K562 (cell line): ENCODE results near the gene SERF2. TPM values are rescaled to one million over a fixed set of nuclear protein-coding genes. Genes with fewer than 3 reads are reported as not detected.
A peak's percentile ranks its signal among the peaks of the same experiment; 100 is the strongest.

Experiments used
- CREM ChIP-seq: IDR thresholded peaks from 2 replicates; pipeline ENCODE4 v1.6.1; 2014; ENCODE audit warnings: antibody characterized with exemption, low read depth
- ILK ChIP-seq: fragments of 450-650 bp; IDR thresholded peaks from 2 replicates; pipeline ENCODE4 v1.6.1; 2016; ENCODE audit warnings: missing genetic modification characterization, low read depth, mild to moderate bottlenecking, missing compliant biosample characterization, moderate library complexity, borderline replicate concordance
- KDM5B ChIP-seq: fragments of 200-600 bp; sonication (generic); IDR thresholded peaks from 2 replicates; pipeline ENCODE4 v1.6.1; 2012; ENCODE audit warnings: low read depth, mild to moderate bottlenecking, moderate library complexity, low read length, control low read depth, inconsistent platforms; ENCODE audit not compliant: insufficient replicate concordance
- MAZ ChIP-seq, 2 experiments: fragments of 450-650 bp in 1 of 2; sonication (generic) in 1 of 2; formaldehyde crosslinking; IDR thresholded peaks in 1 of 2; conservative IDR thresholded peaks in 1 of 2; 2 replicates each; pipeline versions ENCODE4 v1.4.0 to v1.5.0; 2020; ENCODE audit warnings: mild to moderate bottlenecking in 1 of 2, missing genetic modification reagents in 1 of 2
- MYC ChIP-seq, 2 experiments: fragments of 250-450 bp in 1 of 2; sonication (Bioruptor Pico) in 1 of 2; IDR thresholded peaks; 2 replicates each; pipeline versions ENCODE4 v1.5.1 to v1.6.1; 2012 to 2021; ENCODE audit warnings: low read depth in 2 of 2, borderline replicate concordance in 1 of 2, improper control_type of control experiment in 1 of 2, low read length in 1 of 2, mild to moderate bottlenecking in 1 of 2, moderate library complexity in 1 of 2
- NFIC ChIP-seq: fragments of 450-650 bp; IDR thresholded peaks from 2 replicates; pipeline ENCODE4 v1.6.1; 2017; ENCODE audit warnings: mild to moderate bottlenecking, inconsistent platforms
- POLR2A ChIP-seq: fragments of 450-650 bp; conservative IDR thresholded peaks from 2 replicates; pipeline ENCODE4 v1.6.1; 2016
- RBFOX2 ChIP-seq: fragments of 200-400 bp; formaldehyde crosslinking; IDR thresholded peaks from 2 replicates; pipeline ENCODE4 v1.6.1; 2017; ENCODE audit warnings: low read depth, mild to moderate bottlenecking, low read length, moderate library complexity
- TARDBP ChIP-seq: fragments of 450-650 bp; IDR thresholded peaks from 2 replicates; pipeline ENCODE4 v1.6.1; 2016
- TBP ChIP-seq: optimal IDR thresholded peaks from 2 replicates; pipeline ENCODE3; 2011; ENCODE audit warnings: low read depth, low read length, improper control_type of control experiment
- ZFX ChIP-seq: sonication (generic); formaldehyde crosslinking; IDR thresholded peaks from 2 replicates; pipeline ENCODE4 v1.8.0; 2022; ENCODE audit warnings: mild to moderate bottlenecking, missing genetic modification reagents, moderate library complexity
- ZNF589 ChIP-seq: fragments of 200-800 bp; sonication (Bioruptor generic); IDR thresholded peaks from 2 replicates; pipeline ENCODE4 v1.6.1; 2016; ENCODE audit warnings: low read depth, missing genetic modification characterization, missing compliant biosample characterization
- polyA plus RNA-seq, 8 experiments: library from polyadenylated mRNA; depleted of rRNA in 4 of 8; stranded (reverse) in 5 of 8; unstranded in 3 of 8; fragments of >200 nt; fragmentation: Nextera tagmentation in 2 of 8; fragmentation: Illumina TruSeq in 1 of 8; extraction: Ambion mirVana in 2 of 8; extraction: Trizol in 1 of 8; gene quantifications; 2 replicates each; pipeline versions ENCODE4 v1.2.1 to v1.2.3, GENCODE V29; 2011 to 2014; ENCODE audit warnings: inconsistent platforms in 1 of 8, missing spikeins in 1 of 8
- total RNA-seq, 7 experiments: library from RNA; depleted of rRNA in 6 of 7; stranded (reverse); fragments of >200 nt in 6 of 7; fragmentation: Illumina TruSeq in 2 of 7; extraction: Trizol in 2 of 7; gene quantifications; 2 replicates each; pipeline versions ENCODE4 v1.2.1 to v1.2.3, GENCODE V29; 2011 to 2021; ENCODE audit warnings: low replicate concordance in 1 of 7
- TF ChIP-seq, protein P1 (sequence below): sonication (generic); formaldehyde crosslinking; IDR thresholded peaks from 2 replicates; pipeline ENCODE4 v1.9.0; 2022; ENCODE audit warnings: mild to moderate bottlenecking, missing genetic modification reagents
- TF ChIP-seq, protein P2 (sequence below): fragments of 450-650 bp; IDR thresholded peaks from 2 replicates; pipeline ENCODE4 v1.6.1; 2017; ENCODE audit warnings: antibody characterized with exemption, mild to moderate bottlenecking
- TF ChIP-seq, protein P3 (sequence below): fragments of 450-650 bp; IDR thresholded peaks from 2 replicates; pipeline ENCODE4 v1.6.1; 2017; ENCODE audit warnings: antibody characterized with exemption
- TF ChIP-seq, protein P4 (sequence below), 3 experiments: IDR thresholded peaks in 2 of 3; conservative IDR thresholded peaks in 1 of 3; 2 replicates each; pipeline ENCODE4 v1.5.1; 2011 to 2012; ENCODE audit warnings: low read length in 3 of 3, mild to moderate bottlenecking in 3 of 3, control low read depth in 2 of 3, improper control_type of control experiment in 1 of 3, inconsistent platforms in 1 of 3, low read depth in 1 of 3, mixed read lengths in 1 of 3, moderate library complexity in 1 of 3; ENCODE audit not compliant: insufficient read depth in 2 of 3
- TF ChIP-seq, protein P5 (sequence below): fragments of 450-650 bp; conservative IDR thresholded peaks from 2 replicates; pipeline ENCODE4 v1.6.1; 2016; ENCODE audit warnings: missing genetic modification characterization, low read depth, mild to moderate bottlenecking, missing compliant biosample characterization, moderate library complexity

SERF2 gene
- total and polyA plus RNA-seq, 9 of the 15 experiments (the other 6 are each of a cell fraction or from before 2014, with no cell fraction given) = 497 to 3,360 (median 867) TPM

DNA sequence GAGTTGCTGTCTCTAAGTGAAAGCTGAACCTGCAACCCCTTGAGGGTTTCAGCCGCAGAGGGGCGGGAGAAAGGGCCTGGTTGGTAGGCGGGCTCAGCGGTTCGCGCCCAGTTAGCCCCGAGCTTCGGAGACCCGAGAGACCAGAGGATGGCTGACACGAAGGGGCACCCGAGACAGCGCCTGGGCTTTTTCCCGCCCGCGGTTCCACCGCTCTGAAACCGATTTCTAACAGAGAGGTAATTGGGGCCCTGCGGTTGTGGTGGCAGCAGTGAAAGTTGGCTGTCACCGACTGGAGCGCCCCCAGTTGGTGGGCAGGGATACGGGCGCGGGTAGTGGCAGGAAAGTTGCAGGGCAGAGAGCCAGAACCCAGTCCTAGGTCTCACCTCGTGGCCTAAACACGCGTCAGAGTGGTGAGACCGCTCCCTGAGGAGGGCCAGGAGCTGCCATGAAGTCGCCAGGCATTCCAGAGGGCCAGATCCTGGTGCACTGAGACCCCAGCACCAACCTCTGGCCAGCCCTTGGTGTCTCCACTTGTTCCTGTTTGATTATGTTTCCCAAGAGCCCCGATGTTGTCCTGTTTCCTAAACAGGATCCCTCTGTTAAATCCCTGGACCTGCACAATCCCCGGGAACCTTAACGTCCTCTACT is 14.7 kb upstream of the SERF2 start (continued):
- TF ChIP-seq MAZ (CRISPR knock-in tag; conservative IDR thresholded peaks at IDR 0.05 in 1 of 2, IDR thresholded peaks at IDR 0.05 in 1 of 2) (0 out of 4 replicates have a peak, but pooled peaks of 1 of the 2 experiments have one; percentile 4), POLR2A (0 out of 2 replicates have a peak, but pooled peaks have one; percentile 39), ZNF589 (CRISPR knock-in tag) (0 out of 2 replicates have a peak, but pooled peaks have one; percentile 28), TARDBP (no peak), ZFX (CRISPR knock-in tag) (peak; percentile 60; the same call in 1 of the 2 replicates), RBFOX2 (peak; percentile 73), NFIC (peak; percentile 73), TBP (peak; percentile 30), CREM (0 out of 2 replicates have a peak, but pooled peaks have one; percentile 31), ILK (no peak), KDM5B (peak; percentile 48), MYC (IDR thresholded peaks at IDR 0.05; ENCODE audit: low read depth, low read length) (peak; percentile 17; the same call in 1 of the 2 replicates), MYC (CRISPR knock-in tag; IDR thresholded peaks at IDR 0.05; ENCODE audit: borderline replicate concordance, low read depth) (no peak)
- TF ChIP-seq, protein P1, sequence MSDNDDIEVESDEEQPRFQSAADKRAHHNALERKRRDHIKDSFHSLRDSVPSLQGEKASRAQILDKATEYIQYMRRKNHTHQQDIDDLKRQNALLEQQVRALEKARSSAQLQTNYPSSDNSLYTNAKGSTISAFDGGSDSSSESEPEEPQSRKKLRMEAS (CRISPR knock-in tag) = peak; percentile 43
- TF ChIP-seq, protein P2, sequence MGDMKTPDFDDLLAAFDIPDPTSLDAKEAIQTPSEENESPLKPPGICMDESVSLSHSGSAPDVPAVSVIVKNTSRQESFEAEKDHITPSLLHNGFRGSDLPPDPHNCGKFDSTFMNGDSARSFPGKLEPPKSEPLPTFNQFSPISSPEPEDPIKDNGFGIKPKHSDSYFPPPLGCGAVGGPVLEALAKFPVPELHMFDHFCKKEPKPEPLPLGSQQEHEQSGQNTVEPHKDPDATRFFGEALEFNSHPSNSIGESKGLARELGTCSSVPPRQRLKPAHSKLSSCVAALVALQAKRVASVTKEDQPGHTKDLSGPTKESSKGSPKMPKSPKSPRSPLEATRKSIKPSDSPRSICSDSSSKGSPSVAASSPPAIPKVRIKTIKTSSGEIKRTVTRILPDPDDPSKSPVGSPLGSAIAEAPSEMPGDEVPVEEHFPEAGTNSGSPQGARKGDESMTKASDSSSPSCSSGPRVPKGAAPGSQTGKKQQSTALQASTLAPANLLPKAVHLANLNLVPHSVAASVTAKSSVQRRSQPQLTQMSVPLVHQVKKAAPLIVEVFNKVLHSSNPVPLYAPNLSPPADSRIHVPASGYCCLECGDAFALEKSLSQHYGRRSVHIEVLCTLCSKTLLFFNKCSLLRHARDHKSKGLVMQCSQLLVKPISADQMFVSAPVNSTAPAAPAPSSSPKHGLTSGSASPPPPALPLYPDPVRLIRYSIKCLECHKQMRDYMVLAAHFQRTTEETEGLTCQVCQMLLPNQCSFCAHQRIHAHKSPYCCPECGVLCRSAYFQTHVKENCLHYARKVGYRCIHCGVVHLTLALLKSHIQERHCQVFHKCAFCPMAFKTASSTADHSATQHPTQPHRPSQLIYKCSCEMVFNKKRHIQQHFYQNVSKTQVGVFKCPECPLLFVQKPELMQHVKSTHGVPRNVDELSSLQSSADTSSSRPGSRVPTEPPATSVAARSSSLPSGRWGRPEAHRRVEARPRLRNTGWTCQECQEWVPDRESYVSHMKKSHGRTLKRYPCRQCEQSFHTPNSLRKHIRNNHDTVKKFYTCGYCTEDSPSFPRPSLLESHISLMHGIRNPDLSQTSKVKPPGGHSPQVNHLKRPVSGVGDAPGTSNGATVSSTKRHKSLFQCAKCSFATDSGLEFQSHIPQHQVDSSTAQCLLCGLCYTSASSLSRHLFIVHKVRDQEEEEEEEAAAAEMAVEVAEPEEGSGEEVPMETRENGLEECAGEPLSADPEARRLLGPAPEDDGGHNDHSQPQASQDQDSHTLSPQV = peak; percentile 55
- TF ChIP-seq, protein P3, sequence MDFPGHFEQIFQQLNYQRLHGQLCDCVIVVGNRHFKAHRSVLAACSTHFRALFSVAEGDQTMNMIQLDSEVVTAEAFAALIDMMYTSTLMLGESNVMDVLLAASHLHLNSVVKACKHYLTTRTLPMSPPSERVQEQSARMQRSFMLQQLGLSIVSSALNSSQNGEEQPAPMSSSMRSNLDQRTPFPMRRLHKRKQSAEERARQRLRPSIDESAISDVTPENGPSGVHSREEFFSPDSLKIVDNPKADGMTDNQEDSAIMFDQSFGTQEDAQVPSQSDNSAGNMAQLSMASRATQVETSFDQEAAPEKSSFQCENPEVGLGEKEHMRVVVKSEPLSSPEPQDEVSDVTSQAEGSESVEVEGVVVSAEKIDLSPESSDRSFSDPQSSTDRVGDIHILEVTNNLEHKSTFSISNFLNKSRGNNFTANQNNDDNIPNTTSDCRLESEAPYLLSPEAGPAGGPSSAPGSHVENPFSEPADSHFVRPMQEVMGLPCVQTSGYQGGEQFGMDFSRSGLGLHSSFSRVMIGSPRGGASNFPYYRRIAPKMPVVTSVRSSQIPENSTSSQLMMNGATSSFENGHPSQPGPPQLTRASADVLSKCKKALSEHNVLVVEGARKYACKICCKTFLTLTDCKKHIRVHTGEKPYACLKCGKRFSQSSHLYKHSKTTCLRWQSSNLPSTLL = no peak
- TF ChIP-seq, protein P4, sequence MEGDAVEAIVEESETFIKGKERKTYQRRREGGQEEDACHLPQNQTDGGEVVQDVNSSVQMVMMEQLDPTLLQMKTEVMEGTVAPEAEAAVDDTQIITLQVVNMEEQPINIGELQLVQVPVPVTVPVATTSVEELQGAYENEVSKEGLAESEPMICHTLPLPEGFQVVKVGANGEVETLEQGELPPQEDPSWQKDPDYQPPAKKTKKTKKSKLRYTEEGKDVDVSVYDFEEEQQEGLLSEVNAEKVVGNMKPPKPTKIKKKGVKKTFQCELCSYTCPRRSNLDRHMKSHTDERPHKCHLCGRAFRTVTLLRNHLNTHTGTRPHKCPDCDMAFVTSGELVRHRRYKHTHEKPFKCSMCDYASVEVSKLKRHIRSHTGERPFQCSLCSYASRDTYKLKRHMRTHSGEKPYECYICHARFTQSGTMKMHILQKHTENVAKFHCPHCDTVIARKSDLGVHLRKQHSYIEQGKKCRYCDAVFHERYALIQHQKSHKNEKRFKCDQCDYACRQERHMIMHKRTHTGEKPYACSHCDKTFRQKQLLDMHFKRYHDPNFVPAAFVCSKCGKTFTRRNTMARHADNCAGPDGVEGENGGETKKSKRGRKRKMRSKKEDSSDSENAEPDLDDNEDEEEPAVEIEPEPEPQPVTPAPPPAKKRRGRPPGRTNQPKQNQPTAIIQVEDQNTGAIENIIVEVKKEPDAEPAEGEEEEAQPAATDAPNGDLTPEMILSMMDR (IDR thresholded peaks at IDR 0.05 in 2 of 3, conservative IDR thresholded peaks at IDR 0.05 in 1 of 3; ENCODE audit: insufficient read depth in 2 of 3, low read depth in 1 of 3, low read length in 3 of 3) = peak; percentile 39 to 61 (median 41); a peak in 5 of 6 replicates
- TF ChIP-seq, protein P5, sequence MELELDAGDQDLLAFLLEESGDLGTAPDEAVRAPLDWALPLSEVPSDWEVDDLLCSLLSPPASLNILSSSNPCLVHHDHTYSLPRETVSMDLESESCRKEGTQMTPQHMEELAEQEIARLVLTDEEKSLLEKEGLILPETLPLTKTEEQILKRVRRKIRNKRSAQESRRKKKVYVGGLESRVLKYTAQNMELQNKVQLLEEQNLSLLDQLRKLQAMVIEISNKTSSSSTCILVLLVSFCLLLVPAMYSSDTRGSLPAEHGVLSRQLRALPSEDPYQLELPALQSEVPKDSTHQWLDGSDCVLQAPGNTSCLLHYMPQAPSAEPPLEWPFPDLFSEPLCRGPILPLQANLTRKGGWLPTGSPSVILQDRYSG = no peak
